Esophagus (tissue), 2 donors: Measurements from ENCODE around the gene LIPM. TPM values are rescaled to one million over a fixed set of nuclear protein-coding genes. Genes with fewer than 3 reads are reported as not detected.
A peak's percentile ranks its signal among the peaks of the same experiment; 100 is the strongest.
"Not testable (repeated sequence)": the region's sequence is repeated elsewhere in the genome, so short reads cannot be mapped to it uniquely, and the experiment has no call there.

Source experiments
- H3K27ac ChIP-seq, 2 donors: one replicate each; pipeline ENCODE4 v1.5.1; 2013; ENCODE audit warnings: low read depth in 2 of 2, mild to moderate bottlenecking in 2 of 2, inconsistent platforms in 1 of 2, low read length in 1 of 2, moderate library complexity in 1 of 2
- H3K27me3 ChIP-seq, 2 donors: one replicate each; pipeline ENCODE4 v1.6.1; 2013; ENCODE audit warnings: low read length in 2 of 2, control low read depth in 1 of 2, mild to moderate bottlenecking in 1 of 2; ENCODE audit not compliant: insufficient read depth in 2 of 2, control insufficient read depth in 1 of 2
- H3K36me3 ChIP-seq, 2 donors: one replicate each; pipeline ENCODE4 v1.6.1; 2013; ENCODE audit warnings: low read length in 1 of 2; ENCODE audit not compliant: control insufficient read depth in 2 of 2, insufficient read depth in 2 of 2
- H3K4me1 ChIP-seq, 2 donors: one replicate each; pipeline ENCODE4 v1.6.1; 2013; ENCODE audit warnings: low read length in 1 of 2; ENCODE audit not compliant: control insufficient read depth in 2 of 2, insufficient read depth in 2 of 2
- H3K4me3 ChIP-seq, 2 donors: one replicate each; pipeline ENCODE4 v1.5.1; 2013; ENCODE audit warnings: low read length in 2 of 2, mild to moderate bottlenecking in 2 of 2, low read depth in 1 of 2, moderate library complexity in 1 of 2
- H3K9me3 ChIP-seq, 2 donors: one replicate each; pipeline ENCODE4 v1.6.1; 2013; ENCODE audit warnings: mild to moderate bottlenecking in 2 of 2, low read depth in 1 of 2, low read length in 1 of 2, moderate library complexity in 1 of 2; ENCODE audit not compliant: control insufficient read depth in 2 of 2, insufficient read depth in 1 of 2
- WGBS, 2 donors: extraction: QIAGEN DNeasy Blood & Tissue Kit; methylation state at CpG; one replicate each; pipeline ENCODE4 v1.1.7; 2013; 5-methylcytosine and 5-hydroxymethylcytosine counted together
- polyA plus RNA-seq, 2 donors: library from polyadenylated mRNA; stranded (reverse); fragments of 200-250 nt; gene quantifications; one replicate each; pipeline ENCODE4 v1.2.3, GENCODE V29; 2013
- donor health status: healthy with polysubstance abuse.
- donor health status: Bipolar disorder and iron deficiency.

Gene LIPM
- polyA plus RNA-seq, 2 donors: not detected

- Histone ChIP-seq H3K9me3 (no peaks in the 10 kb centered on the region), H3K4me1 (no peaks in the 10 kb centered on the region), H3K27me3 (no peaks in the 10 kb centered on the region), H3K4me3 (no peak overlapping the region), H3K27ac (no peak overlapping the region), H3K36me3 (no peaks in the 10 kb centered on the region)
- 16 to 18% methylated on average over 10 of the region's 10 CpGs for WGBS, 2 donors
These were observed 32.8 kb downstream of the LIPM start for GRCh38 chr10:88835096-88835909.

GRCh38 chr10:88835910-88836221 lies 33.3 kb downstream of the LIPM start:
- WGBS, 2 donors: 14 to 21% methylated on average over 2 of the region's 2 CpGs
- Histone ChIP-seq H3K9me3 (no peaks in the 10 kb centered on the region), H3K4me3 (no peak overlapping the region), H3K36me3 (no peaks in the 10 kb centered on the region), H3K4me1 (peaks cover 0 to under 1% of the 10 kb centered on the region in 2 donors), H3K27ac (no peak overlapping the region), H3K27me3 (no peaks in the 10 kb centered on the region)

- not testable (repeated sequence) for H3K9me3 ChIP-seq, H3K4me3 ChIP-seq, H3K27ac ChIP-seq, H3K27me3 ChIP-seq, H3K36me3 ChIP-seq, H3K4me1 ChIP-seq
These were observed 35.1 kb downstream of the LIPM start for GRCh38 chr10:88837632-88838031.

- no peaks in the 10 kb centered on the region for H3K27me3 ChIP-seq
- 89 to 96% methylated on average over 5 of the region's 5 CpGs for WGBS, 2 donors
- H3K27ac ChIP-seq: peak overlapping the region in 1 of 2 donors; percentile 13
- no peaks in the 10 kb centered on the region for H3K36me3 ChIP-seq
- H3K4me1 ChIP-seq: peaks cover 0 to 3% of the 10 kb centered on the region in 2 donors
- H3K4me3 ChIP-seq: no peak overlapping the region
- H3K9me3 ChIP-seq: no peaks in the 10 kb centered on the region
These were observed 36.3 kb downstream of the LIPM start for GRCh38 chr10:88838766-88839350.

GRCh38 chr10:88840104-88840503 lies 37.6 kb downstream of the LIPM start:
- Histone ChIP-seq H3K36me3 (no peaks in the 10 kb centered on the region), H3K4me1 (peaks cover 0 to 3% of the 10 kb centered on the region in 2 donors), H3K4me3 (no peak overlapping the region), H3K27ac (no peak overlapping the region), H3K9me3 (no peaks in the 10 kb centered on the region), H3K27me3 (no peaks in the 10 kb centered on the region)
- 81 to 90% methylated on average over 3 of the region's 3 CpGs for WGBS, 2 donors

GRCh38 chr10:88840881-88841280 lies 38.4 kb downstream of the LIPM start:
- Histone ChIP-seq H3K27ac (no peak overlapping the region), H3K4me3 (no peak overlapping the region), H3K9me3 (no peaks in the 10 kb centered on the region), H3K27me3 (no peaks in the 10 kb centered on the region), H3K36me3 (no peaks in the 10 kb centered on the region), H3K4me1 (peaks cover 0 to 3% of the 10 kb centered on the region in 2 donors)
- 86 to 91% methylated on average over 5 of the region's 5 CpGs for WGBS, 2 donors

- WGBS, 2 donors: 71 to 72% methylated on average over 6 of the region's 6 CpGs
- no peaks in the 10 kb centered on the region for H3K27me3 ChIP-seq
- H3K4me1 ChIP-seq: peaks cover 0 to 3% of the 10 kb centered on the region in 2 donors
- H3K27ac ChIP-seq: no peak overlapping the region
- no peak overlapping the region for H3K4me3 ChIP-seq
- no peaks in the 10 kb centered on the region for H3K36me3 ChIP-seq
- no peaks in the 10 kb centered on the region for H3K9me3 ChIP-seq
These were observed 39.0 kb downstream of the LIPM start for GRCh38 chr10:88841316-88842111.

- no peaks in the 10 kb centered on the region for H3K9me3 ChIP-seq
- H3K27ac ChIP-seq: no peak overlapping the region
- no peaks in the 10 kb centered on the region for H3K27me3 ChIP-seq
- 91 to 92% methylated on average over 4 of the region's 4 CpGs for WGBS, 2 donors
- H3K4me3 ChIP-seq: no peak overlapping the region
- H3K36me3 ChIP-seq: no peaks in the 10 kb centered on the region
- peaks cover 0 to 3% of the 10 kb centered on the region in 2 donors for H3K4me1 ChIP-seq
These were observed 40.6 kb downstream of the LIPM start for GRCh38 chr10:88843171-88843570.

- Histone ChIP-seq H3K9me3 (no peaks in the 10 kb centered on the region), H3K36me3 (no peaks in the 10 kb centered on the region), H3K27me3 (no peaks in the 10 kb centered on the region), H3K4me3 (no peak overlapping the region), H3K27ac (peak overlapping the region in 1 of 2 donors; percentile 69), H3K4me1 (no peaks in the 10 kb centered on the region)
- WGBS, 2 donors: 2 to 18% methylated on average over 1 of the region's 1 CpG
These were observed 46.0 kb downstream of the LIPM start for GRCh38 chr10:88848499-88848898.
